ENCODE measurements around the gene TEX22. TPM values are rescaled to one million over a fixed set of nuclear protein-coding genes. Genes with fewer than 3 reads are reported as not detected.

TEX22 gene
- total and polyA plus RNA-seq, 2 donors from 2014 or later = 1.5 to 3.3 TPM

- no peak for TF ChIP-seq CTCF (IDR thresholded peaks at IDR 0.05; ENCODE audit: borderline replicate concordance, extremely low read depth, insufficient read depth)
- Histone ChIP-seq H3K36me3 (ENCODE audit: control insufficient read depth in 2 of 3, insufficient read depth in 3 of 3, low read length in 3 of 3) (no peaks in the 10 kb centered on the region), H3K27ac (ENCODE audit: low read depth in 2 of 2, low read length in 2 of 2) (no peak overlapping the region), H3K27me3 (ENCODE audit: control insufficient read depth, insufficient read depth, low read length) (no peaks in the 10 kb centered on the region), H3K9me3 (ENCODE audit: control insufficient read depth in 2 of 3, insufficient read depth in 1 of 3, low read length in 3 of 3) (no peaks in the 10 kb centered on the region), H3K9ac (ENCODE audit: low read length in 3 of 3) (no peak overlapping the region), H3K4me3 (ENCODE audit: low read length in 3 of 3) (no peak overlapping the region), H3K4me1 (ENCODE audit: control insufficient read depth in 2 of 3, insufficient read depth in 2 of 3, low read depth in 1 of 3, low read length in 3 of 3) (peaks cover 0 to 4% (median 4%) of the 10 kb centered on the region in 3 donors)
- intact Hi-C loops (cut with DNase I) = loop anchor here (5.0 kb wide), 1 partner anchor 151 kb away; no protein-coding TSS in a partner anchor
- FAIRE-seq (no peak), DNase-seq (peak in 1 of 5 donors; percentile 46)
These were observed 45.2 kb upstream of the TEX22 start for GRCh38 chr14:105353136-105353535.

- no peaks in the 10 kb centered on the region for H3K36me3 ChIP-seq (ENCODE audit: control insufficient read depth in 2 of 3, insufficient read depth in 3 of 3, low read length in 3 of 3)
- FAIRE-seq (no peak), DNase-seq (no peak)
- intact Hi-C loops (cut with DNase I) = loop anchor here (5.0 kb wide), 1 partner anchor 152 kb away; no protein-coding TSS in a partner anchor
- H3K4me3 ChIP-seq (ENCODE audit: low read length in 3 of 3) = no peak overlapping the region
- H3K9ac ChIP-seq (ENCODE audit: low read length in 3 of 3) = no peak overlapping the region
- peaks cover 0 to 4% (median 4%) of the 10 kb centered on the region in 3 donors for H3K4me1 ChIP-seq (ENCODE audit: control insufficient read depth in 2 of 3, insufficient read depth in 2 of 3, low read depth in 1 of 3, low read length in 3 of 3)
- no peak for TF ChIP-seq CTCF (IDR thresholded peaks at IDR 0.05; ENCODE audit: borderline replicate concordance, extremely low read depth, insufficient read depth)
- H3K27ac ChIP-seq (ENCODE audit: low read depth in 2 of 2, low read length in 2 of 2) = no peak overlapping the region
- H3K27me3 ChIP-seq (ENCODE audit: control insufficient read depth, insufficient read depth, low read length) = no peaks in the 10 kb centered on the region
- H3K9me3 ChIP-seq (ENCODE audit: control insufficient read depth in 2 of 3, insufficient read depth in 1 of 3, low read length in 3 of 3) = no peaks in the 10 kb centered on the region
These were observed 43.8 kb upstream of the TEX22 start for GRCh38 chr14:105354541-105354940.

GRCh38 chr14:105355049-105355575 lies 43.2 kb upstream of the TEX22 start:
- intact Hi-C loops (cut with DNase I) = no loop called here
- DNase-seq (no peak), FAIRE-seq (no peak)
- no peak for TF ChIP-seq CTCF (IDR thresholded peaks at IDR 0.05; ENCODE audit: borderline replicate concordance, extremely low read depth, insufficient read depth)
- Histone ChIP-seq H3K4me1 (ENCODE audit: control insufficient read depth in 2 of 3, insufficient read depth in 2 of 3, low read depth in 1 of 3, low read length in 3 of 3) (peaks cover 0 to 4% (median 4%) of the 10 kb centered on the region in 3 donors), H3K9ac (ENCODE audit: low read length in 3 of 3) (no peak overlapping the region), H3K9me3 (ENCODE audit: control insufficient read depth in 2 of 3, insufficient read depth in 1 of 3, low read length in 3 of 3) (no peaks in the 10 kb centered on the region), H3K27me3 (ENCODE audit: control insufficient read depth, insufficient read depth, low read length) (no peaks in the 10 kb centered on the region), H3K27ac (ENCODE audit: low read depth in 2 of 2, low read length in 2 of 2) (no peak overlapping the region), H3K36me3 (ENCODE audit: control insufficient read depth in 2 of 3, insufficient read depth in 3 of 3, low read length in 3 of 3) (no peaks in the 10 kb centered on the region), H3K4me3 (ENCODE audit: low read length in 3 of 3) (no peak overlapping the region)
